Glomerular visceral epithelial cell (primary cell): Measurements from ENCODE around the gene PCDH9.

ENCODE experiments used
- DNase-seq: peaks from one replicate; pipeline ENCODE4 v3.0.0-alpha.2; 2016; ENCODE audit errors: extremely low spot score

The PCDH9 gene

GRCh38 chr13:66969291-66969690 lies 260.8 kb downstream of the PCDH9 start:
- no peak for DNase-seq

GRCh38 chr13:66967811-66968597 lies 262.1 kb downstream of the PCDH9 start:
- DNase-seq, result no peak

GRCh38 chr13:66965181-66965580 lies 265.0 kb downstream of the PCDH9 start:
- no peak for DNase-seq

- DNase-seq, result no peak
These were observed 267.2 kb downstream of the PCDH9 start for GRCh38 chr13:66962953-66963352.

- DNase-seq, result no peak
These were observed 271.5 kb downstream of the PCDH9 start for GRCh38 chr13:66958611-66959010.

GRCh38 chr13:66952507-66952906 lies 277.6 kb downstream of the PCDH9 start:
- no peak for DNase-seq

- no peak for DNase-seq
These were observed 278.7 kb downstream of the PCDH9 start for GRCh38 chr13:66951426-66951825.

- DNase-seq, result no peak
These were observed 279.5 kb downstream of the PCDH9 start for GRCh38 chr13:66950666-66951065.

GRCh38 chr13:66948910-66949309 lies 281.2 kb downstream of the PCDH9 start:
- no peak for DNase-seq

- DNase-seq, result no peak
These were observed 286.6 kb downstream of the PCDH9 start for GRCh38 chr13:66943530-66943929.

- DNase-seq, result no peak
These were observed 290.0 kb downstream of the PCDH9 start for GRCh38 chr13:66940113-66940512.

- no peak for DNase-seq
These were observed 292.7 kb downstream of the PCDH9 start for GRCh38 chr13:66937423-66937822.

- DNase-seq, result peak; percentile 89
These were observed 296.1 kb downstream of the PCDH9 start for GRCh38 chr13:66933994-66934393.

- DNase-seq, result no peak
These were observed 296.6 kb downstream of the PCDH9 start for GRCh38 chr13:66933527-66933926.

- DNase-seq, result no peak
These were observed 302.6 kb downstream of the PCDH9 start for GRCh38 chr13:66927562-66927961.

- DNase-seq, result peak; percentile 7
These were observed 303.1 kb downstream of the PCDH9 start for GRCh38 chr13:66926851-66927524.

GRCh38 chr13:66926200-66926850 lies 303.8 kb downstream of the PCDH9 start:
- no peak for DNase-seq

GRCh38 chr13:66922444-66922843 lies 307.7 kb downstream of the PCDH9 start:
- peak; percentile 17 for DNase-seq

- no peak for DNase-seq
These were observed 308.7 kb downstream of the PCDH9 start for GRCh38 chr13:66921437-66921836.

- peak; percentile 10 for DNase-seq
These were observed 314.4 kb downstream of the PCDH9 start for GRCh38 chr13:66915596-66916185.

GRCh38 chr13:66914155-66914554 lies 316.0 kb downstream of the PCDH9 start:
- DNase-seq, result no peak

- no peak for DNase-seq
These were observed 318.7 kb downstream of the PCDH9 start for GRCh38 chr13:66911411-66911939.
